Measurements from ENCODE around the gene TOP3B. TPM values are rescaled to one million over a fixed set of nuclear protein-coding genes. Genes with fewer than 3 reads are reported as not detected.

Gene TOP3B
- total RNA-seq, 1 donor from 2014 or later = 13.1 TPM

GRCh38 chr22:21985214-21985613, 2.6 kb upstream of the TOP3B start:
- DNase-seq (ENCODE audit: low spot score) = no peak
- intact Hi-C loops (cut with DNase I) = no loop called here

- no peak for DNase-seq (ENCODE audit: low spot score)
- intact Hi-C loops (cut with DNase I) = no loop called here
These were observed 2.2 kb upstream of the TOP3B start for GRCh38 chr22:21984793-21985192.

GRCh38 chr22:21981874-21982273, 713 bp downstream of the TOP3B start:
- no peak for DNase-seq (ENCODE audit: low spot score)
- intact Hi-C loops (cut with DNase I) = no loop called here

- no peak for DNase-seq (ENCODE audit: low spot score)
- intact Hi-C loops (cut with DNase I) = no loop called here
These were observed 2.0 kb downstream of the TOP3B start for GRCh38 chr22:21980547-21980946.

- no peak for DNase-seq (ENCODE audit: low spot score)
- intact Hi-C loops (cut with DNase I) = no loop called here
These were observed 3.8 kb downstream of the TOP3B start for GRCh38 chr22:21978564-21979386.

GRCh38 chr22:21977814-21978213, 4.8 kb downstream of the TOP3B start:
- DNase-seq (ENCODE audit: low spot score) = no peak
- intact Hi-C loops (cut with DNase I) = no loop called here

- no peak for DNase-seq (ENCODE audit: low spot score)
- intact Hi-C loops (cut with DNase I) = no loop called here
These were observed 6.7 kb downstream of the TOP3B start for GRCh38 chr22:21975854-21976345.

- no peak for DNase-seq (ENCODE audit: low spot score)
- intact Hi-C loops (cut with DNase I) = no loop called here
These were observed 7.3 kb downstream of the TOP3B start for GRCh38 chr22:21975273-21975672.

- intact Hi-C loops (cut with DNase I) = no loop called here
- no peak for DNase-seq (ENCODE audit: low spot score)
These were observed 8.4 kb downstream of the TOP3B start for GRCh38 chr22:21974058-21974649.

GRCh38 chr22:21972806-21973205, 9.8 kb downstream of the TOP3B start:
- DNase-seq (ENCODE audit: low spot score) = no peak
- intact Hi-C loops (cut with DNase I) = no loop called here

- DNase-seq (ENCODE audit: low spot score) = no peak
- intact Hi-C loops (cut with DNase I) = no loop called here
These were observed 10.3 kb downstream of the TOP3B start for GRCh38 chr22:21972293-21972779.

- intact Hi-C loops (cut with DNase I) = no loop called here
- DNase-seq (ENCODE audit: low spot score) = no peak
These were observed 10.7 kb downstream of the TOP3B start for GRCh38 chr22:21971858-21972275.

GRCh38 chr22:21970800-21971617, 11.6 kb downstream of the TOP3B start:
- intact Hi-C loops (cut with DNase I) = no loop called here
- no peak for DNase-seq (ENCODE audit: low spot score)

GRCh38 chr22:21970037-21970799, 12.4 kb downstream of the TOP3B start:
- intact Hi-C loops (cut with DNase I) = no loop called here
- DNase-seq (ENCODE audit: low spot score) = no peak

- no peak for DNase-seq (ENCODE audit: low spot score)
- intact Hi-C loops (cut with DNase I) = no loop called here
These were observed 14.0 kb downstream of the TOP3B start for GRCh38 chr22:21968452-21969129.

GRCh38 chr22:21967693-21968271, 14.8 kb downstream of the TOP3B start:
- intact Hi-C loops (cut with DNase I) = no loop called here

GRCh38 chr22:21966643-21967516, 15.7 kb downstream of the TOP3B start:
- intact Hi-C loops (cut with DNase I) = no loop called here
- no peak for DNase-seq (ENCODE audit: low spot score)

More at GRCh38 chr22:21967693-21968271, 14.8 kb downstream of the TOP3B start:
- no peak for DNase-seq (ENCODE audit: low spot score)
